ENCODE data around the gene OLFM1. TPM values are rescaled to one million over a fixed set of nuclear protein-coding genes. Genes with fewer than 3 reads are reported as not detected.

OLFM1 gene
- total RNA-seq, 1 experiment from 2014 or later = 0.44 TPM

DNA sequence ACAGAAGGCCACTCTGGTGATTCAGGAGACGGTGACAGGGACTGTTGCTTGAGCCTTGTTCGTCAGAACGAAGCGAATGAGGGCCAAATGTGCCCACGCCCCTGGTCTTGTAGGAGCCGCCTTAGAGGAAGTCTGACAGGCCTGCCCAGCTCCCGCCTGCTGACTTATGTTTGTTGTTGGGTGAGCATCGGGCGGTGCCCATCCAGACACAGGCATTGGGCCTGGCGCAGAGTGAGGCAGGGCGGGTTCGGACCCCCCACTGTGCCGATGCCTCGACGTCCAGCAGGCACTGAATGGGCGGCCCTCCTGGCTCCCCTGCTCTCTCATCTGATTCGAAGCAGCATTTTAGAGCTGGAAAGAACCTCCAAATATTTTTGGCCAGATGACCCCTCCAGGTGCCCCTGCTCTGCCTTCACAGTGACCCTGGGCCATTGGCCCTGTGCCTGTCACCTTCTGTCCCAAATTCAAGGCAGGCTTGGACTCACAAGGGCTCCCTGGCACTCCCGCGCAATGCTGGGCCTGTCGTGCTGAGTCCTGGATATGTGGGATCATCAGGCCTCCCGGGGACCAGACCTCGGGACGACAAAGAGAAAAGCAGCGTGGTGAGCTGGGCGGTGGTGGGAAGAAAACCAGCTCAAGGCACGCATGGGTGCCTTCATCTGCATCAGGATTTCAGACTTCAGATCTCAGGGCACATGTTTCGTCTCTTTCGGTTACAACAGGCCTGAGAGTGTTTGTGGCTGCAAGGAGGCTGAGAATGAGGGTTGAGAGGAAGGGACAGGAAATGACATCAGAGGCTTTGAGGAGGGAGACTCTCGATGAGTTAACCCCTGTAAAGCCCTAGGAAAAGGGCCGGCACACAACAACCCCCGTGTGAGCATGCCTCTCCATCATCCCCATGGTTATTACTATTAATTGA lies 37.1 kb upstream of the OLFM1 start:
- Histone ChIP-seq H3K4me2 (ENCODE audit: low read length) (no peak overlapping the region), H3F3A (ENCODE audit: low read length, unreplicated experiment) (no peaks in the 10 kb centered on the region), H4K20me1 (ENCODE audit: low read length) (no peaks in the 10 kb centered on the region), H3K27me3 (ENCODE audit: low read length) (0 out of 2 replicates have a peak, but pooled peaks cover 8% of the 10 kb centered on the region), H3K4me3 (ENCODE audit: low read length) (no peak overlapping the region), H3K36me3 (ENCODE audit: low read depth, low read length) (no peaks in the 10 kb centered on the region), H3K9me3 (ENCODE audit: low read length) (no peaks in the 10 kb centered on the region), H3K27ac (ENCODE audit: low read length) (no peak overlapping the region), H3K9me2 (replicated peaks; ENCODE audit: low read length) (no peaks in the 10 kb centered on the region), H3K79me2 (ENCODE audit: low read length) (no peaks in the 10 kb centered on the region), H2AFZ (ENCODE audit: low read length) (no peak overlapping the region), H3K9ac (ENCODE audit: low read length) (no peak overlapping the region), H3K4me1 (ENCODE audit: insufficient read depth, low read length) (no peaks in the 10 kb centered on the region)
- BruUV-seq (replicated peaks) = no TSS peak
- intact Hi-C loops (cut with micrococcal nuclease) = no loop called here
- no peak for ATAC-seq
- DNase-seq = no peak
- ChIA-PET POLR2A (ENCODE audit: unreplicated experiment) (no interaction called here), CTCF (no interaction called here)
- TF ChIP-seq CTCF (conservative IDR thresholded peaks at IDR 0.05; ENCODE audit: low read depth, low read length) (no peak), EZH2phosphoT487 (IDR thresholded peaks at IDR 0.05; ENCODE audit: borderline replicate concordance, low read length) (no peak), EZH2 (IDR thresholded peaks at IDR 0.05; ENCODE audit: low read length, unreplicated experiment) (no peak)

- Histone ChIP-seq H3K36me3 (ENCODE audit: low read depth, low read length) (no peaks in the 10 kb centered on the region), H3K79me2 (ENCODE audit: low read length) (no peaks in the 10 kb centered on the region), H4K20me1 (ENCODE audit: low read length) (no peaks in the 10 kb centered on the region), H3K9me3 (ENCODE audit: low read length) (no peaks in the 10 kb centered on the region), H3K9me2 (replicated peaks; ENCODE audit: low read length) (no peaks in the 10 kb centered on the region), H3K4me2 (ENCODE audit: low read length) (no peak overlapping the region), H3K9ac (ENCODE audit: low read length) (no peak overlapping the region), H2AFZ (ENCODE audit: low read length) (no peak overlapping the region), H3K27me3 (ENCODE audit: low read length) (0 out of 2 replicates have a peak, but pooled peaks cover 8% of the 10 kb centered on the region), H3K4me1 (ENCODE audit: insufficient read depth, low read length) (no peaks in the 10 kb centered on the region), H3F3A (ENCODE audit: low read length, unreplicated experiment) (no peaks in the 10 kb centered on the region), H3K27ac (ENCODE audit: low read length) (no peak overlapping the region), H3K4me3 (ENCODE audit: low read length) (no peak overlapping the region)
- no peak for DNase-seq
- CTCF ChIA-PET = no interaction called here
- no TSS peak for BruUV-seq (replicated peaks)
- no peak for ATAC-seq
- intact Hi-C loops (cut with micrococcal nuclease) = no loop called here
- TF ChIP-seq EZH2phosphoT487 (IDR thresholded peaks at IDR 0.05; ENCODE audit: borderline replicate concordance, low read length) = no peak
- TF ChIP-seq CTCF (conservative IDR thresholded peaks at IDR 0.05; ENCODE audit: low read depth, low read length) = no peak
- TF ChIP-seq EZH2 (IDR thresholded peaks at IDR 0.05; ENCODE audit: low read length, unreplicated experiment) = no peak
- POLR2A ChIA-PET (ENCODE audit: unreplicated experiment) = no interaction called here
Measured at GRCh38 chr9:135051316-135052038, 36.0 kb upstream of the OLFM1 start.

Measured in PC-3 (cell line).